ENCODE measurements around the gene GAS5.
A peak's percentile ranks its signal among the peaks of the same experiment; 100 is the strongest.
"Not testable (repeated sequence)": the region's sequence is repeated elsewhere in the genome, so short reads cannot be mapped to it uniquely, and the experiment has no call there.

The GAS5 gene

DNA sequence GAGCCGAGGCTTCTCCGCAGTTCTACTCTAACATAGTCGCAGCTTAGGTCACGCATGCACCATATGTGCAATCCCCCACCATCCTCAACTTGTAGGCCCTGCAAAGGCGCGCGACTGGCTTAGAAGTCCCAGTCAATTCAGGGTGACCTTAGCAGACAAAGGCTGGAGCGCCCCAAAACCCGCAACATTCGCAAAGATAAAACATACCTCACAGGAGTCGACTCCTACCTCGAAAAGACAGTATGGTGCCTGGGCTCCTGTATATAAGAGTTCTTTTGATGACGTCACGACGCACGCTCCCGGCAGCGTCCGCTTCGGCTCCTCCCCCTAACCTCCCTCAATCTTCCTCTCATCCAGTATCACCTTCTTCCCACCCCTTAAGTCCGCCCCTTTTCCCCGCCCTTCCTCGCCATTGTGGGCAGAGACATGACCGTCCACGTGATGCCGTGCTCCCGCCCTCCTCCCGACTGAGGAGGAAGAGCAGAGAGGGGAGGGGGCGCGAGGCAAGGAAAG, at the start of gene GAS5:
GAS5 (minus strand) TSS at position 237 of the 513 bp plus-strand sequence.
- peak; percentile 84 for FAIRE-seq

- FAIRE-seq = no peak
These were observed 49.4 kb upstream of the GAS5 start, which contains the start of gene SERPINC1 for GRCh38 chr1:173917149-173917548. TSS of gene SERPINC1 (minus strand) at chr1:173917327. CDS start at chr1:173917259, 68 bp downstream.

GRCh38 chr1:173916667-173917066, 48.9 kb upstream of the GAS5 start:
- FAIRE-seq = no peak

GRCh38 chr1:173915596-173915995, 47.8 kb upstream of the GAS5 start:
- FAIRE-seq = no peak

GRCh38 chr1:173914366-173914871, 46.6 kb upstream of the GAS5 start:
- FAIRE-seq = no peak

DNA sequence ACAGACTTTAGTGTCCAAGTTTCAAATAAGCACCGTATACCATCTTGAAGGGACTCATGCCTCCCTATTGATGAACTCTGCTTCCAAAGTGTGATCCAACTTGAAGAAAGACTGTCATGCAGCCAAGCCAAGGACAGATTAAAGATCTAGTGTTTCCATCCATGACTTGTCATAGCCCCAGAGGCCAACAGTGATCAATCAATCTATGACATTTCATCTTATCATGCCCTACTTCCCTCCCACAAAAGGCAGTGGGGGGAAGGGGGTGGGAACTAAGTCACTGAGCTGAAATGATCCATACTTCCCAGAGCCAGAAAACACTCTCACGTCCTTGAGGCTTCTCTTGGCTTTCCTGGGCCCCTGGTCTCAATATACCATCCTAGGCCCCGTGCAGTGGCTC, 45.3 kb upstream of the GAS5 start:
- FAIRE-seq = no peak

GRCh38 chr1:173903827-173904531, 36.2 kb upstream of the GAS5 start:
- no peak for FAIRE-seq

GRCh38 chr1:173900992-173901391, 33.2 kb upstream of the GAS5 start:
- FAIRE-seq = no peak

DNA sequence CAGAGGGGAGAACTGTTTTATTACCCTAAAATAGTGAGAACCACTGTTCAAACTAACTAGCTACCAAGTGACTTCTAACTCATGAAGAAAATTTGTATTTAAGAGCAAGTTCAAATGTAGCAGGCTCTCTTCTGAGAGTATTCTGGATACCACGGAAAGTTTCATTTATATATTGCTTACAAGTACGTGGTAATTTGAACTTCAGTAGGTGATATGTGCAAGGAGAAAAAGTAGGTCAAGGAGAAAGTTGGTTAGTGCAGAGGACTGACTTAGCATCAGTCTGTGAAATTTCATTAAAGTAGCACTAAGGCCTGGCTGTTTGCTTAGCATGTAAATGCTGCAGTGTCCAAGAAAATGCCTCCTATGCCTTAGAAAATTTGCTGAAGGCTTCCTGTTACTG, 32.6 kb upstream of the GAS5 start:
- no peak for FAIRE-seq

- FAIRE-seq = no peak
These were observed 26.4 kb upstream of the GAS5 start for GRCh38 chr1:173894189-173894588.

- no peak for FAIRE-seq
These were observed 25.8 kb upstream of the GAS5 start for GRCh38 chr1:173893611-173894010.

DNA sequence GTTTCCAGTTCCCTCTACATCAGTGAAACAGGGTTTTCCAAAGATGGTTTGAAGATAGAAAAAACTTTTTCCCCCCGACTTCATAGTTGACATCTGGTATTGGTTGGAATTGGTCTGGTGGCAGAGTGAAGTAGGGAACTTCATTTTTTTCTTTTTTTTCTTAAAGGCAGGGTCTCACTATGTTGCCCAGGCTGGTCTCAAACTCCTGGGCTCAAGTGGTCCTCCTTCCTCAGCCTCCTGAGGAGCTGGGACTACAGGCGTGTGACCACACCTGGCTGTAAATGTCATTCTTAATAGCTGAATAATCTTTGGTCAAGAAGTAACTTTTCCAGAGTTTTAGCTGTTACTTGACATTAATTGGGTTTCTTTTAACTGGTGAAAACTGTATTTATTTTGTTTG, 22.1 kb upstream of the GAS5 start:
- FAIRE-seq = no peak

DNA sequence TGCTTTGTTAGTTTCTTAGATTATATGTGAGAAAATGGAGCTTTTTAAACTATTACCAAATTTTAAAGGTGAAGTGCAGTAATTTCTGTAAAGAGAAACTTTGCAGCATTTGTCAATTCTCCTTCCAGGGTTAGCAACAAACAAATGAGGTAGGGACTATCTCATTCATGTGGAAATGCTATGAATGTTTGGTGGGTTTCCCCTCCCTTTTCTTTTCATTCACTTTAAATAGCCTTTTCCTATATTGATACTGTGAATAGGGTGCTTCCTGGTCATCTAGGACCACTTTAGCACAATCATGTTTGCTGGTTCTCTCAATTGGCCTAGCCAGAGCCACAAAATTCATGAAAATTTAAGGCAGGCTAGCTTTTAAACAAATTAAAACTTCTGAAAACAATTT, 21.0 kb upstream of the GAS5 start:
- FAIRE-seq = no peak

DNA sequence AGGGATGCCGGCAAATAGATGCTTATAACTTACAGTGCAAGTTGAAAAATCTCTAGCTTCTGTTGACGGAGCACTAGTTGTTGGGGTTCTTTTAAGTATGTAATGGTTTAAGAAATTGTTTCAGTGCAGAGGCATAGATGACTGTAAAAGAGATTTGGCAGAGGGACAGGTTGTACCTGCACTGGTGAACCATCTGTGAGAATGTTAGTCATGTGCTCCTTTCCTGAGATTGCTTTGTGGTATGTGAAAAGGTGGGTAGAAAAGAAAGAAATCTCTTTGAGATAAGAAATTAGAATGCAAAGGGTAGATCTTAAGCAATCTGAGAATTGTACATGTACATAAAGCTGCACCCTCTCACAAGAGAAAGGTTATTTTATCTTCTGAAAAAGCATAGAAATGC, 19.8 kb upstream of the GAS5 start:
- no peak for FAIRE-seq

GRCh38 chr1:173886746-173887611, 19.2 kb upstream of the GAS5 start:
- no peak for FAIRE-seq

DNA sequence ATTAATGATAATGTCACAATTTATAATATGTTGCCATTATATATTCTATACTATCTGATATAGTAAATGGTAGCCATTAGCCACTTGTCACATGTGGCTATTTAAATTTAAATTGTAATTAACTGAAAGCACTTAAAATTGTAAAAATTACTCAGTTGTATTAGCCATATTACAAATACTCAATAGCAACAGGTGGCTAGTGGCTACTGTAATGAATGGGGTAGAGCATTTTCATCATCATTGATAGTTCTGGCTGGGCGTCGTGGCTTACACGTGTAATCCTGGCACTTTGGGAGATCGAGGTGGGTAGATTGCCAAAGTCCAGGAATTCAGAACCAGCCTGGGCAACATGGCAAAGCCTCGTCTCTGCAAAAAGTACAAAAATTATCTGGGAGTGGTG, 16.9 kb upstream of the GAS5 start:
- no peak for FAIRE-seq

DNA sequence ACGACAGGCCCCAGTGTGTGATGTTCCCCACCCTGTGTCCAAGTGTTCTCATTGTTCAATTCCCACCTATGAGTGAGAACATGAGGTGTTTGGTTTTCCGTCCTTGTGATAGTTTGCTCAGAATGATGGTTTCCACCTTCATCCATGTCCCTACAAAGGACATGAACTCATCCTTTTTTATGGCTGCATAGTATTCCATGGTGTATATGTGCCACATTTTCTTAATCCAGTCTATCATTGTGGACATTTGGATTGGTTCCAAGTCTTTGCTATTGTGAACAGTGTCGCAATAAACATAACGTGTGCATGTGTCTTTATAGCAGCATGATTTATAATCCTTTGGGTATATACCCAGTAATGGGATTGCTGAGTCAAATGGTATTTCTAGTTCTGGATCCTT, 13.3 kb upstream of the GAS5 start:
- FAIRE-seq = not testable (repeated sequence)

GRCh38 chr1:173878251-173878650, 10.5 kb upstream of the GAS5 start:
- no peak for FAIRE-seq

- FAIRE-seq = no peak
These were observed 8.9 kb upstream of the GAS5 start for GRCh38 chr1:173876732-173877131.

DNA sequence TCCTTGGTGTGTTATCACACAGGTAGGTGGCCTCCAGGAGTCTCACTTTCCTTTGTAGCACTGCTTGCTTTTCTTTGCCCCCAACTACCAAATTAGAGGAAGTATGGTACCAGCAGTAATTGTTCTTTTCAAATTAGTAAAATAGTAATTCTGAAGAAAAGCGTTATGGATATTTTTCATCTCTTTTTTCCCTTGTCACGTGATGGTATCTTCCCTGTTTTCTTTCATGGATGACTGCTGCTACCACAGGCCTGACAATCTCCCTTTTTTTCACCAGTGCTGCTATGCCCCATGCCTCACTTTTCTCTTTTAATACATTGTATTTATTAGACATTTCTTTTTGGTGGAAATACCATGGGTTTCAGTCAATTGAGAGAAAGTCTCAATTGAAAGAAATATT, 3.7 kb upstream of the GAS5 start:
- no peak for FAIRE-seq

- FAIRE-seq = no peak
These were observed 3.3 kb upstream of the GAS5 start for GRCh38 chr1:173871091-173871490.

DNA sequence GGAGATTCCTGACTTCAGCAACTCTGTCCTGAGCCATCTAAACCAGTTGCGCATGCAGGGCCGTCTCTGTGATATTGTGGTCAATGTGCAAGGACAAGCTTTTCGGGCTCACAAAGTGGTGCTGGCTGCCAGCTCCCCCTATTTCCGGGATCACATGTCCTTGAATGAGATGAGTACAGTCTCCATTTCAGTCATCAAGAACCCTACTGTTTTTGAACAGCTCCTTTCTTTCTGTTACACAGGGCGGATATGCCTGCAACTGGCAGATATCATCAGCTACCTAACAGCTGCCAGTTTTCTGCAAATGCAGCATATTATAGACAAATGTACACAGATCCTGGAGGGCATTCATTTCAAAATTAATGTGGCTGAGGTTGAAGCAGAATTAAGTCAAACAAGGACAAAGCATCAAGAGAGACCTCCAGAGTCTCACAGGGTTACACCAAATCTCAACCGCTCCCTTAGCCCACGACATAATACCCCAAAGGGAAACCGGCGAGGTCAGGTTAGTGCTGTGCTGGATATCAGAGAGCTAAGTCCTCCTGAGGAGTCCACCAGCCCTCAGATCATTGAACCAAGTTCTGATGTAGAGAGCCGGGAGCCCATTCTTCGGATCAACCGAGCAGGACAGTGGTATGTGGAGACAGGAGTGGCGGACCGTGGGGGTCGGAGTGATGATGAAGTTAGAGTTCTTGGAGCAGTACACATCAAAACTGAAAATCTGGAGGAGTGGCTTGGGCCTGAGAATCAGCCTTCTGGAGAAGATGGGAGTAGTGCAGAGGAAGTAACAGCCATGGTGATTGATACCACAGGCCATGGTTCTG, 2.7 kb upstream of the GAS5 start:
- FAIRE-seq = no peak

- no peak for FAIRE-seq
These were observed 1.2 kb upstream of the GAS5 start for GRCh38 chr1:173869021-173869359.
